HEK293 (cell line): ENCODE data around the gene SPTSSB.

Experiments
- CTCF ChIA-PET: fragments of 350-600 bp; formaldehyde crosslinking; extraction: SDS; loops from one replicate; lab custom pipeline; 2021; ENCODE audit warnings: antibody characterized with exemption; lab: Yijun Ruan, JAX
- POLR2A ChIA-PET: fragments of 300-600 bp; formaldehyde crosslinking; extraction: SDS; loops from one replicate; lab custom pipeline; 2020; ENCODE audit warnings: antibody characterized with exemption, inconsistent platforms; lab: Yijun Ruan, JAX
- H3K27ac ChIP-seq: fragments of 200-500 bp; sonication (Bioruptor generic); 2 replicates; pipeline ENCODE4 v1.5.1; 2014; ENCODE audit warnings: low read depth, low read length, control low read depth, inconsistent platforms; ENCODE audit errors: extremely low read depth
- H3K36me3 ChIP-seq, 2 experiments: fragments of 200-500 bp in 1 of 2; sonication (Bioruptor generic) in 1 of 2; 1 replicate in 1 of 2; 2 replicates in 1 of 2; pipeline ENCODE4 v1.5.1; 2014 to 2017; ENCODE audit warnings: inconsistent platforms in 2 of 2, low read length in 2 of 2; ENCODE audit not compliant: control insufficient read depth in 2 of 2, insufficient read depth in 1 of 2
- H3K4me1 ChIP-seq: fragments of 200-500 bp; sonication (Bioruptor generic); 2 replicates; pipeline ENCODE4 v1.5.1; 2014; ENCODE audit warnings: mild to moderate bottlenecking, low read length, inconsistent platforms; ENCODE audit not compliant: control insufficient read depth, insufficient read depth
- H3K4me3 ChIP-seq: 2 replicates; pipeline ENCODE4 v1.5.1; 2011; ENCODE audit warnings: low read depth, mild to moderate bottlenecking, control low read depth, low read length, moderate library complexity
- H3K9me3 ChIP-seq: fragments of 200-500 bp; sonication (Bioruptor generic); 2 replicates; pipeline ENCODE4 v1.5.1; 2014; ENCODE audit warnings: low read depth, low read length, inconsistent platforms; ENCODE audit not compliant: control insufficient read depth, insufficient read depth
- FEZF1 ChIP-seq: fragments of 450-650 bp; formaldehyde crosslinking; IDR thresholded peaks from 2 replicates; pipeline ENCODE4 v1.5.1; 2016; ENCODE audit warnings: missing biosample characterization, missing genetic modification characterization
- ZFP3 ChIP-seq: fragments of 450-650 bp; formaldehyde crosslinking; IDR thresholded peaks from 2 replicates; pipeline ENCODE4 v1.5.1; 2016; ENCODE audit warnings: low read depth, missing biosample characterization, missing genetic modification characterization
- ZNF24 ChIP-seq: fragments of 450-650 bp; formaldehyde crosslinking; IDR thresholded peaks from 2 replicates; pipeline ENCODE4 v1.5.1; 2016; ENCODE audit warnings: missing biosample characterization, missing genetic modification characterization
- ZNF366 ChIP-seq: fragments of 450-650 bp; formaldehyde crosslinking; conservative IDR thresholded peaks from 2 replicates; pipeline ENCODE4 v1.5.1; 2016; ENCODE audit warnings: missing biosample characterization, missing genetic modification characterization
- ZNF473 ChIP-seq: fragments of 450-650 bp; formaldehyde crosslinking; IDR thresholded peaks from 2 replicates; pipeline ENCODE4 v1.5.1; 2017; ENCODE audit warnings: missing biosample characterization, missing genetic modification characterization
- ZNF626 ChIP-seq: fragments of 450-650 bp; sonication (Bioruptor Pico); formaldehyde crosslinking; IDR thresholded peaks from 2 replicates; pipeline ENCODE4 v1.5.1; 2018; ENCODE audit warnings: missing biosample characterization, missing genetic modification characterization, inconsistent platforms
- ZNF658 ChIP-seq: fragments of 450-650 bp; formaldehyde crosslinking; IDR thresholded peaks from 2 replicates; pipeline ENCODE4; 2016; ENCODE audit warnings: missing biosample characterization, missing genetic modification characterization
- ZNF670 ChIP-seq: fragments of 450-650 bp; formaldehyde crosslinking; IDR thresholded peaks from 2 replicates; pipeline ENCODE4 v1.5.1; 2016; ENCODE audit warnings: missing biosample characterization, missing genetic modification characterization, low read depth
- ZNF677 ChIP-seq: fragments of 450-650 bp; IDR thresholded peaks from 2 replicates; pipeline ENCODE4 v1.5.0; 2018; ENCODE audit warnings: missing biosample characterization, mild to moderate bottlenecking, missing genetic modification characterization, moderate library complexity
- ZNF701 ChIP-seq: fragments of 450-650 bp; formaldehyde crosslinking; IDR thresholded peaks from 2 replicates; pipeline ENCODE4 v1.5.1; 2016; ENCODE audit warnings: missing biosample characterization, missing genetic modification characterization
- TF ChIP-seq, protein P1 (sequence below): fragments of 450-650 bp; formaldehyde crosslinking; IDR thresholded peaks from 2 replicates; pipeline ENCODE4 v1.5.1; 2017; ENCODE audit warnings: missing biosample characterization, missing genetic modification characterization
- TF ChIP-seq, protein P2 (sequence below): sonication (generic); formaldehyde crosslinking; IDR thresholded peaks from 2 replicates; pipeline ENCODE4 v1.8.1; 2022; ENCODE audit warnings: mild to moderate bottlenecking, moderate library complexity, missing genetic modification reagents
- TF ChIP-seq, protein P3 (sequence below): fragments of 450-650 bp; formaldehyde crosslinking; IDR thresholded peaks from 2 replicates; pipeline ENCODE4 v1.5.1; 2016; ENCODE audit warnings: missing biosample characterization, missing genetic modification characterization
- TF ChIP-seq, protein P4 (sequence below): fragments of 450-650 bp; formaldehyde crosslinking; IDR thresholded peaks from 2 replicates; pipeline ENCODE4 v1.5.1; 2016; ENCODE audit warnings: missing biosample characterization, missing genetic modification characterization
- TF ChIP-seq, protein P5 (sequence below): fragments of 450-650 bp; formaldehyde crosslinking; IDR thresholded peaks from 2 replicates; pipeline ENCODE4 v1.5.1; 2017; ENCODE audit warnings: missing biosample characterization, missing genetic modification characterization
- TF ChIP-seq, protein P6 (sequence below): fragments of 450-650 bp; formaldehyde crosslinking; IDR thresholded peaks from 2 replicates; pipeline ENCODE4 v1.5.1; 2016; ENCODE audit warnings: missing biosample characterization, missing genetic modification characterization
- TF ChIP-seq, protein P7 (sequence below): fragments of 450-650 bp; formaldehyde crosslinking; IDR thresholded peaks from 2 replicates; pipeline ENCODE4 v1.5.1; 2017; ENCODE audit warnings: missing biosample characterization, missing genetic modification characterization
- TF ChIP-seq, protein P8 (sequence below): fragments of 450-650 bp; formaldehyde crosslinking; IDR thresholded peaks from 2 replicates; pipeline ENCODE4 v1.5.1; 2016; ENCODE audit warnings: missing biosample characterization, missing genetic modification characterization

SPTSSB gene

DNA sequence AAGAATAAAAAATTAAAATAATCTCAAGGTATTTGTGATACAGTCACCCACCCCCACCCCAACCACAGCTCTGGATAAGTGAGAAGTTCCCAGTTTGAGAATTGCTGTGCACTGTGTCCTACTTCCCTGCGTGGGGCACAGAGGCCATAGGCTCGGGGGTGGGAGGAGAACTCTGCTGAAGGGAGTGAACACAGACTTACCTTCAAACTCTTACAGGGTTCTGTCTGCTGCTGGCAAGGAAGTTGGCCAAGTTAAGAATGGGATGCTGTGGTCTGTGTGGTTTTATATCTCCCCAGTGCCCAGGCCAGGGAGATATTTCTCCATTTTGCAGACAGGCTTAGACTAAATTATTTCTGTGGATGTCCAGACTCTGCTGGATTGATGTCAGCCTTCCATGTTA lies 37.6 kb downstream of the SPTSSB start (continued):
- TF ChIP-seq, protein P1, sequence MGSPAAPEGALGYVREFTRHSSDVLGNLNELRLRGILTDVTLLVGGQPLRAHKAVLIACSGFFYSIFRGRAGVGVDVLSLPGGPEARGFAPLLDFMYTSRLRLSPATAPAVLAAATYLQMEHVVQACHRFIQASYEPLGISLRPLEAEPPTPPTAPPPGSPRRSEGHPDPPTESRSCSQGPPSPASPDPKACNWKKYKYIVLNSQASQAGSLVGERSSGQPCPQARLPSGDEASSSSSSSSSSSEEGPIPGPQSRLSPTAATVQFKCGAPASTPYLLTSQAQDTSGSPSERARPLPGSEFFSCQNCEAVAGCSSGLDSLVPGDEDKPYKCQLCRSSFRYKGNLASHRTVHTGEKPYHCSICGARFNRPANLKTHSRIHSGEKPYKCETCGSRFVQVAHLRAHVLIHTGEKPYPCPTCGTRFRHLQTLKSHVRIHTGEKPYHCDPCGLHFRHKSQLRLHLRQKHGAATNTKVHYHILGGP (tag by site-specific recombination) = no peak
- TF ChIP-seq, protein P2, sequence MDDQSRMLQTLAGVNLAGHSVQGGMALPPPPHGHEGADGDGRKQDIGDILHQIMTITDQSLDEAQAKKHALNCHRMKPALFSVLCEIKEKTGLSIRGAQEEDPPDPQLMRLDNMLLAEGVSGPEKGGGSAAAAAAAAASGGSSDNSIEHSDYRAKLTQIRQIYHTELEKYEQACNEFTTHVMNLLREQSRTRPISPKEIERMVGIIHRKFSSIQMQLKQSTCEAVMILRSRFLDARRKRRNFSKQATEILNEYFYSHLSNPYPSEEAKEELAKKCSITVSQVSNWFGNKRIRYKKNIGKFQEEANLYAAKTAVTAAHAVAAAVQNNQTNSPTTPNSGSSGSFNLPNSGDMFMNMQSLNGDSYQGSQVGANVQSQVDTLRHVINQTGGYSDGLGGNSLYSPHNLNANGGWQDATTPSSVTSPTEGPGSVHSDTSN = no peak
- no peak for TF ChIP-seq ZNF366
- no peak for TF ChIP-seq ZNF677 (tag by site-specific recombination)
- TF ChIP-seq ZNF701 (tag by site-specific recombination) = no peak
- TF ChIP-seq, protein P3, sequence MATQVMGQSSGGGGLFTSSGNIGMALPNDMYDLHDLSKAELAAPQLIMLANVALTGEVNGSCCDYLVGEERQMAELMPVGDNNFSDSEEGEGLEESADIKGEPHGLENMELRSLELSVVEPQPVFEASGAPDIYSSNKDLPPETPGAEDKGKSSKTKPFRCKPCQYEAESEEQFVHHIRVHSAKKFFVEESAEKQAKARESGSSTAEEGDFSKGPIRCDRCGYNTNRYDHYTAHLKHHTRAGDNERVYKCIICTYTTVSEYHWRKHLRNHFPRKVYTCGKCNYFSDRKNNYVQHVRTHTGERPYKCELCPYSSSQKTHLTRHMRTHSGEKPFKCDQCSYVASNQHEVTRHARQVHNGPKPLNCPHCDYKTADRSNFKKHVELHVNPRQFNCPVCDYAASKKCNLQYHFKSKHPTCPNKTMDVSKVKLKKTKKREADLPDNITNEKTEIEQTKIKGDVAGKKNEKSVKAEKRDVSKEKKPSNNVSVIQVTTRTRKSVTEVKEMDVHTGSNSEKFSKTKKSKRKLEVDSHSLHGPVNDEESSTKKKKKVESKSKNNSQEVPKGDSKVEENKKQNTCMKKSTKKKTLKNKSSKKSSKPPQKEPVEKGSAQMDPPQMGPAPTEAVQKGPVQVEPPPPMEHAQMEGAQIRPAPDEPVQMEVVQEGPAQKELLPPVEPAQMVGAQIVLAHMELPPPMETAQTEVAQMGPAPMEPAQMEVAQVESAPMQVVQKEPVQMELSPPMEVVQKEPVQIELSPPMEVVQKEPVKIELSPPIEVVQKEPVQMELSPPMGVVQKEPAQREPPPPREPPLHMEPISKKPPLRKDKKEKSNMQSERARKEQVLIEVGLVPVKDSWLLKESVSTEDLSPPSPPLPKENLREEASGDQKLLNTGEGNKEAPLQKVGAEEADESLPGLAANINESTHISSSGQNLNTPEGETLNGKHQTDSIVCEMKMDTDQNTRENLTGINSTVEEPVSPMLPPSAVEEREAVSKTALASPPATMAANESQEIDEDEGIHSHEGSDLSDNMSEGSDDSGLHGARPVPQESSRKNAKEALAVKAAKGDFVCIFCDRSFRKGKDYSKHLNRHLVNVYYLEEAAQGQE (tag by site-specific recombination) = no peak
- TF ChIP-seq ZNF24 (tag by site-specific recombination) = no peak
- TF ChIP-seq, all 188 proteins: peak for 0

DNA sequence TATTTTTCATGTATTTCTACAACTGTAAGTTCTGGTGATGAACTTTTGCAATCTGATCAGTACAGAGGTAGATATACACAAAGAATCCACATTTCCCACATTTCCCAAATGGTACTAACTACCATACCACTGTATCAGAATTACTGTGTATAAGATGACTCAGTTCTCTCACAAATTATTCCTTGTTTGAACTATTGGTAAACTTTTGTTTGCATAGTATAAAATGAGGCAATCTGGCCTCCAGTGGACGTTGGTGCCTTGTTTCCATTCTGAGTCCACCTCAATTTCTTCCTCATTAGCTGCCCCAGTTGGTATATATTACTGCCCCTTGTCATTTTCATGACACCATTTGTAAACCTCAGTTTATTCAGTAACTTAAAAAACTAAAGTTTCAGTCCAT lies 38.5 kb downstream of the SPTSSB start:
- ChIA-PET POLR2A (no interaction called here), CTCF (no interaction called here)
- H3K4me3 ChIP-seq = no peak overlapping the region
- H3K4me1 ChIP-seq = no peaks in the 10 kb centered on the region
- no peaks in the 10 kb centered on the region for H3K9me3 ChIP-seq
- H3K27ac ChIP-seq = no peak overlapping the region
- TF ChIP-seq FEZF1 (tag by site-specific recombination) = no peak
- TF ChIP-seq, protein P4, sequence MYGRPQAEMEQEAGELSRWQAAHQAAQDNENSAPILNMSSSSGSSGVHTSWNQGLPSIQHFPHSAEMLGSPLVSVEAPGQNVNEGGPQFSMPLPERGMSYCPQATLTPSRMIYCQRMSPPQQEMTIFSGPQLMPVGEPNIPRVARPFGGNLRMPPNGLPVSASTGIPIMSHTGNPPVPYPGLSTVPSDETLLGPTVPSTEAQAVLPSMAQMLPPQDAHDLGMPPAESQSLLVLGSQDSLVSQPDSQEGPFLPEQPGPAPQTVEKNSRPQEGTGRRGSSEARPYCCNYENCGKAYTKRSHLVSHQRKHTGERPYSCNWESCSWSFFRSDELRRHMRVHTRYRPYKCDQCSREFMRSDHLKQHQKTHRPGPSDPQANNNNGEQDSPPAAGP (tag by site-specific recombination) = no peak
- no peaks in the 10 kb centered on the region for H3K36me3 ChIP-seq

DNA sequence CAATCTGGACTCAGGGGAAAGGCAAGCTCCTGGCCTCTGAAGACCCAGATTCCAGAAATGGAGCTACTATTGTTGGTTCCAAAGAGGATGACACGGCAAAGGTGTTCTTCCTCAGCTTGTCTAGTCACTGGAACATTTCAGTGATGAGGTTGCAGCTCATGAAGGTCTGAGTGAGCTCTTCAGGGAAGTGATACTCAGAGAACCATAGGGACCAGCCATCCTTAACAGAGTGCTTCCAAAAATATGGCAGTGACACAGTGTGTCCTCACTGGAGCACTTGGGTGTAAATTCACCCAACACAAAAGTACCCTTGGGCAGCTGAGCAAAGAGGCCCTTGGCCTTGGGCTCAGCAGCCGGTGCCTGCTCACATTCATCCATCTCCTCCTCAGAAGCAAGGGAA lies 46.3 kb downstream of the SPTSSB start:
- H3K4me1 ChIP-seq = no peaks in the 10 kb centered on the region
- H3K27ac ChIP-seq = no peak overlapping the region
- no peaks in the 10 kb centered on the region for H3K36me3 ChIP-seq
- H3K4me3 ChIP-seq = no peak overlapping the region
- no peaks in the 10 kb centered on the region for H3K9me3 ChIP-seq
- ChIA-PET CTCF (no interaction called here), POLR2A (no interaction called here)
- TF ChIP-seq ZNF670 (no peak), ZNF626 (tag by site-specific recombination) (no peak), ZFP3 (tag by site-specific recombination) (no peak), ZNF658 (tag by site-specific recombination) (no peak), ZNF473 (tag by site-specific recombination) (no peak)
- TF ChIP-seq, protein P5, sequence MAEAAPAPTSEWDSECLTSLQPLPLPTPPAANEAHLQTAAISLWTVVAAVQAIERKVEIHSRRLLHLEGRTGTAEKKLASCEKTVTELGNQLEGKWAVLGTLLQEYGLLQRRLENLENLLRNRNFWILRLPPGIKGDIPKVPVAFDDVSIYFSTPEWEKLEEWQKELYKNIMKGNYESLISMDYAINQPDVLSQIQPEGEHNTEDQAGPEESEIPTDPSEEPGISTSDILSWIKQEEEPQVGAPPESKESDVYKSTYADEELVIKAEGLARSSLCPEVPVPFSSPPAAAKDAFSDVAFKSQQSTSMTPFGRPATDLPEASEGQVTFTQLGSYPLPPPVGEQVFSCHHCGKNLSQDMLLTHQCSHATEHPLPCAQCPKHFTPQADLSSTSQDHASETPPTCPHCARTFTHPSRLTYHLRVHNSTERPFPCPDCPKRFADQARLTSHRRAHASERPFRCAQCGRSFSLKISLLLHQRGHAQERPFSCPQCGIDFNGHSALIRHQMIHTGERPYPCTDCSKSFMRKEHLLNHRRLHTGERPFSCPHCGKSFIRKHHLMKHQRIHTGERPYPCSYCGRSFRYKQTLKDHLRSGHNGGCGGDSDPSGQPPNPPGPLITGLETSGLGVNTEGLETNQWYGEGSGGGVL (tag by site-specific recombination) = no peak
- TF ChIP-seq, protein P6, sequence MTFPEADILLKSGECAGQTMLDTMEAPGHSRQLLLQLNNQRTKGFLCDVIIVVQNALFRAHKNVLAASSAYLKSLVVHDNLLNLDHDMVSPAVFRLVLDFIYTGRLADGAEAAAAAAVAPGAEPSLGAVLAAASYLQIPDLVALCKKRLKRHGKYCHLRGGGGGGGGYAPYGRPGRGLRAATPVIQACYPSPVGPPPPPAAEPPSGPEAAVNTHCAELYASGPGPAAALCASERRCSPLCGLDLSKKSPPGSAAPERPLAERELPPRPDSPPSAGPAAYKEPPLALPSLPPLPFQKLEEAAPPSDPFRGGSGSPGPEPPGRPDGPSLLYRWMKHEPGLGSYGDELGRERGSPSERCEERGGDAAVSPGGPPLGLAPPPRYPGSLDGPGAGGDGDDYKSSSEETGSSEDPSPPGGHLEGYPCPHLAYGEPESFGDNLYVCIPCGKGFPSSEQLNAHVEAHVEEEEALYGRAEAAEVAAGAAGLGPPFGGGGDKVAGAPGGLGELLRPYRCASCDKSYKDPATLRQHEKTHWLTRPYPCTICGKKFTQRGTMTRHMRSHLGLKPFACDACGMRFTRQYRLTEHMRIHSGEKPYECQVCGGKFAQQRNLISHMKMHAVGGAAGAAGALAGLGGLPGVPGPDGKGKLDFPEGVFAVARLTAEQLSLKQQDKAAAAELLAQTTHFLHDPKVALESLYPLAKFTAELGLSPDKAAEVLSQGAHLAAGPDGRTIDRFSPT (tag by site-specific recombination) = no peak
- TF ChIP-seq, protein P7, sequence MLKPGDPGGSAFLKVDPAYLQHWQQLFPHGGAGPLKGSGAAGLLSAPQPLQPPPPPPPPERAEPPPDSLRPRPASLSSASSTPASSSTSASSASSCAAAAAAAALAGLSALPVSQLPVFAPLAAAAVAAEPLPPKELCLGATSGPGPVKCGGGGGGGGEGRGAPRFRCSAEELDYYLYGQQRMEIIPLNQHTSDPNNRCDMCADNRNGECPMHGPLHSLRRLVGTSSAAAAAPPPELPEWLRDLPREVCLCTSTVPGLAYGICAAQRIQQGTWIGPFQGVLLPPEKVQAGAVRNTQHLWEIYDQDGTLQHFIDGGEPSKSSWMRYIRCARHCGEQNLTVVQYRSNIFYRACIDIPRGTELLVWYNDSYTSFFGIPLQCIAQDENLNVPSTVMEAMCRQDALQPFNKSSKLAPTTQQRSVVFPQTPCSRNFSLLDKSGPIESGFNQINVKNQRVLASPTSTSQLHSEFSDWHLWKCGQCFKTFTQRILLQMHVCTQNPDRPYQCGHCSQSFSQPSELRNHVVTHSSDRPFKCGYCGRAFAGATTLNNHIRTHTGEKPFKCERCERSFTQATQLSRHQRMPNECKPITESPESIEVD (tag by site-specific recombination) = no peak
- TF ChIP-seq, protein P8, sequence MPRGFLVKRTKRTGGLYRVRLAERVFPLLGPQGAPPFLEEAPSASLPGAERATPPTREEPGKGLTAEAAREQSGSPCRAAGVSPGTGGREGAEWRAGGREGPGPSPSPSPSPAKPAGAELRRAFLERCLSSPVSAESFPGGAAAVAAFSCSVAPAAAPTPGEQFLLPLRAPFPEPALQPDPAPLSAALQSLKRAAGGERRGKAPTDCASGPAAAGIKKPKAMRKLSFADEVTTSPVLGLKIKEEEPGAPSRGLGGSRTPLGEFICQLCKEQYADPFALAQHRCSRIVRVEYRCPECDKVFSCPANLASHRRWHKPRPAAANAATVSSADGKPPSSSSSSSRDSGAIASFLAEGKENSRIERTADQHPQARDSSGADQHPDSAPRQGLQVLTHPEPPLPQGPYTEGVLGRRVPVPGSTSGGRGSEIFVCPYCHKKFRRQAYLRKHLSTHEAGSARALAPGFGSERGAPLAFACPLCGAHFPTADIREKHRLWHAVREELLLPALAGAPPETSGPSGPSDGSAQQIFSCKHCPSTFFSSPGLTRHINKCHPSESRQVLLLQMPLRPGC (tag by site-specific recombination) = no peak
